Effector CD8-positive, alpha-beta T cell (primary cell): ENCODE results near the gene XRCC2.
"Not testable (repeated sequence)": the region's sequence is repeated elsewhere in the genome, so short reads cannot be mapped to it uniquely, and the experiment has no call there.

Experiments used
- DNase-seq: peaks from one replicate; lab custom pipeline; 2025; lab: John Stamatoyannopoulos, UW

Gene XRCC2

DNA sequence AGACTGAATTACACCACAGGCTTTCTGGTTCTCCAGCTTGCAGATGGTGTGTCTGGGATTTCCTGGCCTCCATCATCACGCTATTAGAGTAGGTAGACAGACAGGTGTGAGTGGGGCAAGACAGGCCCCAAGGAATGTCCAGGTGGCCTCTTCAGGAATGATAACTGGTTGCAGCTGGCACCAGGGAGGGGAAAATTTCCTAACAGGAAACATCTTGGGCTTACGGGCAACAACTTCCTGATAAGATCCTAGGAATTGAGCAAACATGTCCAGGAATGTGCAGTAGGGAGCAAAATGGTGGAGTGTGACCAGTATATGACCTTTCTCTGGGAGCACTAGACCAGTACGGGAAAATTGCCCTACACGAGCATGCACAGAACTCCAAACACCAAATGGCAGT lies 11.3 kb downstream of the XRCC2 start:
- DNase-seq = no peak

DNA sequence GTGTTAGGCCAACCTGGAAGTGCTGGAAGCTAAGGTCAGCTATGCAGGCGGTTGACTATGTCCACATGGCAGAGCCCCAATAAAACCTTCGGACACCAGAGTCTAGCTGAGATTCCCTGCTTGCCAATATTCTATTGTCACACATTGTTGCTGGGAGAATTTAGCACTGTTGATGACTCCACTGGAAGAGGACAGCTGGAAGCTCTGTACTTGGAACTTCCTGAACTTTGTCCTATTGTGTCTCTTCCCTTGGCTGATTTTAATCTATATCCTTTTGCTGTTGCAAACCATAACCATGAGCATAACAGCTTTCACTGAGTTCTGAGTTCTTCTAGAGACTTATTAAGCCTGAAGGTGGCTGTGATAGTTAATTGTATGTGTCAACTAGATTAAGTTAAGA lies 12.0 kb downstream of the XRCC2 start:
- no peak for DNase-seq

DNA sequence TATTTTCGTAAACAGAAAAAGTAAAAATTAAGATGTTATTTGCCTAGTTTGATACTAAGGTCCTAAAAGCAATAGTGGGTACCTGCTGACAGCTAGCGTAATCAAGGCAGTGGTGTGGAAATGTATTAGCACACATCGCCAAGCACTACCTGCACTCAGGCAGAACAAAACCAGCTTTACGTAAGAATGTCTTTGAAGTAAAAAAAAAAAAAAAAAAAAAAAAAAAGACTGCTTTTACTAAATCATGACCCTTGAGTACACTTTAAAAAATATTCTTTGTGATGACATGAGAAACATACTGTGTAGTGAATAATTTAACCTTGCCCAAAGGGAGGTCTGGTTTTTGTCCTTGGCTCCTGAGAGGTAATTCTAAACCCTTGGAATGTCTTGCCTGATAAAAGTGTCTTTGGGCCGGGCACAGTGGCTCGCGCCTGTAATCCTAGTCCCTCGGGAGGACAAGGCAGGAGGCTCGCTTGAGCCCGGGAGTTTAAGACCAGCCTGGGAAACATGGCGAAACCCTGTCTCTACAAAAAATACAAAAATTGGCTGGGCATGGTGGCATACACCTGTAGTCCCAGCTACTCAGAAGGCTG lies 12.7 kb downstream of the XRCC2 start:
- DNase-seq = no peak

DNA sequence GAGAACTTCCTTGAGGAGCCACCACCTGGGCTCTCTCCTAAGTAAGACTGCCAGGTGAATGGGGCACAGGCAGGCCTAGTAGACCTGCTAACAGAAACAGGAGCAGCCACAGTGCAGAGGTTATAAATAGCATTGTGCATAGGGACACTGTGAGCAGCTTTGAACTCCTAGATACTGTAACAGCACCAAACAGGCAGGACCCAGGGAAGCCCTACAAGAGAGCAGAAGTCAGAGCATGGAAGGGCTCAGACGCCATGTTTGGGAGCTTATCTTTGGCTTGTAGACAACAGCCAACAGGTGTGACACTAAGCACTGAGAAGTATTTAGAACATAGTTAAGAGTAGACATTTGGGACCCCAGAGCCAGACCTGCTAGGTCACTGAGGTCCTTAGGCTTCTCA lies 14.5 kb downstream of the XRCC2 start:
- no peak for DNase-seq

DNA sequence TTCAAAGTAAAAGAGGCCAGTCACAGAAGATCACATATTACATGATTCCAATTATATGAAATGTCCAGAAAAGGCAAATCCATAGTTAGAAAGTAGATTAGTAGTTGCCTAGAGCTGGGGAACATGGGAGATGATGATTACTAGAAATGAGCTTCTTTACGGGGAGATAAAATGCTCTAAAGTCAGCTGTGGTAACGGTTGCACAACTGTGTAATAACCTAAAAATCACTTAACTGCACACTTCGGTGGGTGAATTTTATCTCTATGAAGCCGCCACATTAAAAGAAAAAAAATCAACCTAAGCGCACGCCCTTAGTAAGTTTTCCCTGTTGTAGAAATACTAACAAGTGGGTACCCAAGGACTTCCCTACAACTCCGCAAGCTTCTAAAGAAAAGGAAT lies 15.9 kb downstream of the XRCC2 start:
- no peak for DNase-seq

DNA sequence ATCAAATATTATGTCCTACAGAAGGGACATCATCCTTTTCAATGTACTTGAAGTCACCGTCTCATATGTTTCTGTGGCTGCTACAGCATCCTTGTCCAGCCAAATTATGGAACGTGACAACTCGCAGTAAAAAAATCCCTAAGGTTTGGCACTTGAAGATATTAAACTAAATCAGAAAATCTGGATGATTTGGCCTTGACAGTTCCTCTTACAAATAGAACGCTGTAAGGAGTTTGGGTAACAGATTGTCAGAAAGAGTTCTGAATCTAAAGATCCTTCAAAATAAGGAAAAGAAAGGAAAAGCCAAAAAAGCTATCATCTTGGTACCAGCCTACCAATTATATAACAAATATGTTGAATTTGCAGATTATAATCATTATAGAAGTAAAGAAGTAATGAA lies 21.0 kb downstream of the XRCC2 start:
- no peak for DNase-seq

DNA sequence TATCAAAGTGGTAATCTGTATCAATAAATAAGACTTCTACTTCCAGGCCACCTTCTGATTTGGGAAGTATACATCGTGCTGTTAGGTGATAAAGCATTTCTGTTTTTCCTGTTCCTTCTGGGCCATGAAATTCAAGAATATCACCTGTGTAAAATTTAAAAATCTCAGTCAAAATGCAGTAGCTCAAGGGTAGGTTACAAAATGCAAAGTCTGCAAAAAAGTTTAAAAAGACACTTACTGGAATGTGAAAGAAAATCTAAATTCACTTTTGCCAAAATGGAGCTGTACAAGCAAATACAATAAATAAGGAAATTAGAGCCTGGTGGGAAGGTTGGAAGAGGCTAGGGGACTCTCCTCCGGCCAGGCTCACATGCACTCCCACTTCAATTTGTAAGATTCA lies 26.7 kb downstream of the XRCC2 start:
- no peak for DNase-seq

DNA sequence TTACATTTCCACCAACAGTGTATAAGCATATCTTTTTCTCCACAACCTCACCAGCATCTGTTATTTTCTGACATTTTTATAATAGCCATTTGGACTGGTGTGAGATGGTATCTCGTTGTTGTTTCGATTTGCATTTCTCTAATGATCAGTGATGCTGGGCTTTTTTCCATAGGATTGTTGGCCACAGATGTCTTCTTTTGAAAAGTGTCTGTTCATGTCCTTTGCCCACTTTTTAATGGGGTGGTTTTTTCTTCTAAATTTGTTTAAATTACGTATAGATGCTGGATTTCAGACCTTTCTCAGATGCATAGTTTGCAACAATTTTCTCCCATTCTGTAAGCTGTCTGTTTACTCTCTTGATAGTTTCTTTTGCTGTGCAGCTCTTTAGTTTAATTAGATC lies 28.9 kb downstream of the XRCC2 start:
- DNase-seq = no peak

DNA sequence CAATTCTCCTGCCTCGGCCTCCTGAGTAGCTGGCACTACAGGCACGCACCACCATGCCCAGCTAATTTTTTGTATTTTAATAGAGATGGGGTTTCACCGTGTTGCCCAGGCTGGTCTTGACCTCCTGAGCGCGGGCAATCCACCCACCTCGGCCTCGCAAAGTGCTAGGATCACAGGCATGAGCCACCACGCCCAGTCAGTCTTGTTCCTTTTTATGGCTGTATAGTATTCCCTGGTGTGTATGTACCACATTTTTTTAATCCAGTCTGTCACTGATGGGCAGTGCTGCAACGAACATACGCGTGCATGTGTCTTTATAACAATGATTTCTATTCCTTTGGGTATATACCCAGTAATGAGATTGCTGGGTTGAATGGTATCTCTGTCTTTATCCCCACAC lies 29.4 kb downstream of the XRCC2 start:
- not testable (repeated sequence) for DNase-seq

DNA sequence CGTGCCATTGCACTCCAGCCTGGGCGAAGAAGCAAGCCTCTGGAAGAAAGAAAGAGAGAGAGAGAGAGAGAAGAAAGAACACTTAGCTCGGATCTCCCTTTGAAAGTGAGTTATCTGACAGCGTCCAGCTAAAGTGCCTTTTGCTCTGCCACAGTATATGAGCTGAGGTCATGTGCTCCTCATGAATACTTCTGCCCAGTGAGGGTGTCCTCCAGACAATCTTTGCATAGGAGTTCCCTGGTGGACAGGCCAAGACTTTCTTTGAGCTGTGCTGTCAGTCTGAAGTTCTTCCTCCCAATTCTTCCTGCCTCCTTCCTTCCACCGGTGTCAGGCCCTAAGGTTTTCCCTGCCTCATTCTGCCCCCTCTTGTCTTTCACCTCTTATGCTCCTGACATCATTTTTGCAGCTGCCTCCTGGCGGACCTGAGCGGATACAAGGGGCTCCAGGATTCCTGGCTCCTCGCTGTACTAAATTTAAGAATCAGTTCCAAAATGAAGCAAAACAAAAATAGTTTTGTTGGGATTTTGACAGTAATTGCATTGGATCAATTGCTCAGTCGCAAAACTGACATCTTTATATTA lies 31.9 kb downstream of the XRCC2 start:
- no peak for DNase-seq

DNA sequence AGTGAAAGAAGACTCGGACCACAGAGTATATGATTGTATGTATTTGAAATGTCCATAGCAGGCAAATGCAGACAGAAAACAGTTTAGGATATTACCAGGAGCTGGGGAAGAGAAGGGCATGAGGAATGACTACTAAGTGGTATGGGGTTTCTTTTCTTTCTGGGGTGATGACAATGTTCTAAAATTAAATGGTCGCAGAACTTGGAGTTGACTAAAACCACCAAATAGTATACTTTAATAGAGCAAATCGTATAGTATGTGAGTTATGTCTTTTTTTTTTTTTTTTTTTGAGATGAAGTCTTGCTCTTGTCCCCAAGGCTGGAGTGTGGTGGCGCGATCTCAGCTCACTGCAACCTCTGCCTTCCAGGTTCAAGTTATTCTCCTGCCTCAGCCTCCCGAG lies 34.6 kb downstream of the XRCC2 start:
- DNase-seq = no peak

DNA sequence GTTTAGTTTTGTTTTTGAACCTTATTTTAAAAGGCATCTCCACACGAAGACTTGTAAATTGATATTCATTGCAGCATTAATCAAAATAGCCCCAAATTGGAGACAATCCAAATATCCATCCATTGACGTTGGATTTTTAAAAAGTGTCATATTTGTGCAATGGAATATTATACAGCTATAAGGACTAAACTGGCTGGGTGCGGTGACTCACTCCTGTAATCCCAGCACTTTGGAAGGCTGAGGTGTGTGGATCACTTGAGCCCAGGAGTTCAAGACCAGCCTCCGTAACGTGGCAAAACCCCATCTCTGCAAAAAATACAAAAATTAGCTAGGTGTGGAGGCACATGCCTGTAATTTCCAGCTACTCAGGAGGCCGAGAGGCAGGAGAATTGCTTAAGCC lies 35.1 kb downstream of the XRCC2 start:
- no peak for DNase-seq

DNA sequence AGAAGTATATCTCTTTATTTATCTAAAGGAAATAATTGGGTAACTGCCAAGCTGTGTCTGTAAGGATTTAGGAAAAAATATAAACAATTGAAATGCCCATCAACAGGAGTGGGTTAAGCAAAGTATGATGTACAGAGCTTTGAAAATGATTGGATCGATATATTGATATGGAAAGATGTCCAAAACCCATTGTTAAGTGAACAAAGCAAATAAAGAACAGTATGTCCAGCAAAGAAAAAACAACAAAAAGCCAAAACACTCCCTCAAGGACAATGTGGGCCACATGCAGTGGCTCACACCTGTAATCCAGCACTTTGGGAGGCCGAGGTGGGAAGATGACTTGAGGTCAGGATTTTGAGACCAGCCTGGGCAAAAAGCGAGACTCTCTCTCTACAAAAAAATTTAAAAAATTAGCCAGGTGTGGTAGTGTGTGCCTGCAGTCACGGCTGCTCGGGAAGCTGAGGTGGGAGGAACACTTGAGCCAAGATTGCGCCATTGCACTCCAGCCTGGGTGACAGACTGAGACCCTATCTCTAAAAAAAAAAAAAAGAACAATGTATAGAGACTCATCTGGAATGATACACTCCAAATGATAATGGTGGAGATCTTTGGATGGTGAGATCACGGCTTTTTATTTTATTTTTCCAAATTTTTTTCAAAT lies 37.9 kb downstream of the XRCC2 start:
- no peak for DNase-seq

DNA sequence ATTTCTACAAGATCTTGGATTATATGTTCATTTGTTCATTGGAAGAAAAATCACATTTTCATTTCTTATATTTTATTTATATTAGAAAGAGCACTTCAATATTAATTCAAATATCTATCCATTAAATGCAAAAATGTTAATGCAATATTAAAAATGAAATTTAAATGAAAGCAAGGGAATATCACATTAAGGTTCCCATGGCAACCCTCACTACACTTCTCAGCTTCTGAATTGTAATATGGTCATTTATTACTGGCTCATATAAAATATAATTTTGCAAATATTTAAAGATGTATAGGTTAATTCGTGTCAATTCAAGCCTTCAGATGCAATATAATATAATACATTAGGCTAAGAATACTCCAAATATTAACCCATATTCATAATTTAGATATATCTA lies 38.8 kb downstream of the XRCC2 start:
- no peak for DNase-seq

DNA sequence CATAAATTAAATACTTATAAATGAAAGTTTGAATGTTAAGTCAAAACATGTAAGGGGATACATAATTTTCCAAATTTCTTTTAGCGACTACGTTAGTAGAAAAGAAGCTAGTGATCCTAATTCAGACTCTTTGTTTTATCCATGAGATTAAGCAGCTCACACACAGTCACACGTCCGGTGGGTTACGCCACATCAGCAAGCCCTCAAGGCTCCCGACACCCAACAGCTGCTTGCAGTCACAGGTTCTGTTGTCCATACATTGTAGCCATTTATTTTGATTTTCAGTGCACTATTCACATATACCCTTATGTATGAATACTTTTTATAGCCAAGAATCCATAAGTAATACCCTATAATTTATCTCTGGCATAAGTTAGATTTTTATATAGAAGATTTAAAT lies 39.5 kb downstream of the XRCC2 start:
- DNase-seq = no peak

DNA sequence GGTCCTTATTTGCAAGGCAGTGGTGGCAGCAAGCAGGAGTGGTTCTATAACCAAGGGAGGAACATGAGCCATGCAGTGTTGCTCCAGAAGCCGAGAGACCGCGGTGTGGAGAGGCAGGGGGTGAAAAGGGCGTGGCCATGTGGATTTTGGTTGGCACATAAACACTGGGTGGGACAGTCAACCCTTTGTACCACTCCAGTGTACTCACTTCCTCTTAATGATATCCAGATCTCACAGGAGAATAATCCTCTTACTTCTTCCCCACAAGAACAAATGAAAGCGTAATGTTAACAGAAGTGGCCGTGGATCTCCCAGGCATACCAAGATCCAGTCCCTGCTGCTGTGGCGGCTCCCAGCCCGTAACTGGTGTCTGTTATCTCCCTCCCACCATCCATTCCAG lies 42.4 kb downstream of the XRCC2 start:
- no peak for DNase-seq

DNA sequence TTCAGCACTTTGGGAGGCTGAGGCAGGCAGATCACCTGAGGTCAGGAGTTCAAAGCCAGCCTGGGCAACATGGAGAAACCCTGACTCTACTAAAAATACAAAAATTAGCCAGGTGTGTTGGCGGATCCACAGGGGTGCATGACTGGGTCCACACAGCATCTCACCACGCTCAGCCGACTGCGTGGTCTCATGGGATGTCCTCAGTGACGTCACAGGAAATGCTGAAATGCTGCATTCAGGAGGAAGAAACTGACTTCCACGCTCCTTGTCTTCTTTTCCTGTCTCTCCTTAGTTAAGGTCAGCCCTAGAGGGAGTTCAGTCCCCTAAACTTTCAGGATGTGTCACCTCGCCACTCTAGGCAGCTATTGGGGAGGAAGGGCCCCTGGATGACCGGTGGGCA lies 42.9 kb downstream of the XRCC2 start:
- no peak for DNase-seq

DNA sequence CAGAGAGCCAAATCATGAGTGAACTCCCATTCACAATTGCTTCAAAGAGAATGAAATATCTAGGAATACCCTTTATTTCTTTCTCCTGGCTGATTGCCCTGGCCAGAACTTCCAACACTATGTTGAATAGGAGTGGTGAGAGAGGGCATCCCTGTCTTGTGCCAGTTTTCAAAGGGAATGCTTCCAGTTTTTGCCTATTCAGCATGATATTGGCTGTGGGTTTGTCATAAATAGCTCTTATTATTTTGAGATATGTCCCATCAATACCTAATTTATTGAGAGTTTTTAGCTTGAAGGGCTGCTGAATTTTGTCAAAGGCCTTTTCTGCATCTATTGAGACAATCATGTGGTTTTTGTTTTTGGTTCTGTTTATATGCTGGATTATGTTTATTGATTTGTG lies 47.2 kb downstream of the XRCC2 start:
- DNase-seq = not testable (repeated sequence)

DNA sequence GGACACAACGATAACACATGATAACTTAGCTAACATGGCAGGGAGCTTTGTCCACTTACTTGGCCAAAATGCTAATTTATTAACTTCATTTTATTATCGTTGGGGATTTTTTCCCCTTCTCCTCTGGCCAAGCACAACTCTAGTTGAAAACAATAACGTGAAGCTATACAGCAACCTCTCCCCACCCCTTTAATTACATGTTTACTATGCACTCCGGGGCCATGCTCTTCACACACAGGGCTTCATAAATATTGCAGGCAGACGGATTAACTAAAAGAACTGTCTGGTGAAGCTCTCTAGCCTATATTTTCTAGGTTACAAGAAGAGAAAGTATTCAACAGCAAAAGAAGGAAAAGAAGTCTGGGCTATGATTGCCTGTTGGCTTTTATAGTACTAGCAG lies 51.7 kb downstream of the XRCC2 start:
- no peak for DNase-seq

DNA sequence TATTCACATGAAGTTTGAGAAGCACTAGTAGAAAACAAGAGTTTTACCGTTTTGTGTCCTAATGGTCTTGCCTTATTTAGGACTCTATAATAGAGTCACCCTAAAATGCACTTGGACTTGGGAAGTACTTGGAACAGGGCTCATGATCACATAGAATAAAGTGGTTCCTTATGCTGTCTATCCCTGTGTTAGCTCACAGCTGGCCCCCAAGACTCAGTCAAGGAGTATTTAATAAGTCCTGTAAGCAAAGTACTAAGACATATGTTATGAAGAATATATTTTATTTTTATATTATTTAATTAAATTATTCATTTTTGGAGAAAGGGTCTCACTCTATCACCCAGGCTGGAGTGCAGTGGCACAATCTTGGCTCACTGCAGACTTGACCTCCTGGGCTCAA lies 54.5 kb downstream of the XRCC2 start:
- no peak for DNase-seq

DNA sequence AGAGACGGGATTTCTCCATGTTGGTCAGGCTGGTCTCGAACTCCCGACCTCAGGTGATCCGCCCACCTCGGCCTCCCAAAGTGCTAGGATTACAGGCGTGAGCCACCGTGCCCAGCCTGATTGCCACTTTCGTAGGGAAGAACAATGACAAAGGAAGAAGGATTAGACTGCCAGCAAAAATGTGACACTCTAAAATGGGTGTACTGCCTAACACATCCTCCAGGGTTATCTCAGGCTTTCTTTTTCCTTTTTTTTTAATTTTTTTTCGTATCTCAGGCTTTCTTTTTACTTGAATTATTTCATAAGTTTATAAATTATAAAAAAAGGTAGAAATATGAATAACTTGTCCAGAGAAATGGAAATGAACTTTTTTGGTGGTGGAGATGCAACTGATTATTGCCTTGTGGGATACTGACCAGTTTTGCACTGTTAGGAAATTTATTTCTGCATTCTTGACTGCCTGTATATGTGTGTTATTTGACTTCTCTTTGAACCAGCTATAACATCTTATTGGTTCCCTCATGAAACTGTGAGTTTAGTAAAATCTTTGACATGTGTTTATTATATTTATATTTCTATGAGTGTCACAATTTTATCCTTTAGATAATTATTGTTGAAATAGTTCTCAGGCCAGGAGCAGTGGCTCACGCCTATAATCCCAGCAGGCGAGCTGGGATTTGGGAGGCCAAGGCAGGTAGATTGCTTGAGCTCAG lies 56.8 kb downstream of the XRCC2 start:
- no peak for DNase-seq

DNA sequence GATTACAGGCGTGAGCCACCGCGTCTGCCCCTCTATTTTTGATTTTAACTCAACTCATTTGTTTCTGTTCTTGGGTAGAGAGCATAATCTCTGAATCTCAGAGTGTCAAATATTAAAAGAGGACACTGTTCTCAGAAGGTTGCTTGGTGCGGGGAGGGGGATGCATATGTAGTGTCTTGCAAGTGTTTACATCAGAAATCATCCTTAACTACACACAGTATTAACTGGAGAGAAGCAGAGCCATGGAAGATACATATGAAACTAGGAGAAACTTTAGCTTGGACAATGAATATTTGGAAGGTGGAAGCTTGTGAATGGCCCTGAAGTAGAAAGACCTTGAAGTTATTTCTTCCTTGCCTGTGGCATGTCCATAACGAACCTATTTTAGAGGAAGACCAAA lies 57.5 kb downstream of the XRCC2 start:
- no peak for DNase-seq

DNA sequence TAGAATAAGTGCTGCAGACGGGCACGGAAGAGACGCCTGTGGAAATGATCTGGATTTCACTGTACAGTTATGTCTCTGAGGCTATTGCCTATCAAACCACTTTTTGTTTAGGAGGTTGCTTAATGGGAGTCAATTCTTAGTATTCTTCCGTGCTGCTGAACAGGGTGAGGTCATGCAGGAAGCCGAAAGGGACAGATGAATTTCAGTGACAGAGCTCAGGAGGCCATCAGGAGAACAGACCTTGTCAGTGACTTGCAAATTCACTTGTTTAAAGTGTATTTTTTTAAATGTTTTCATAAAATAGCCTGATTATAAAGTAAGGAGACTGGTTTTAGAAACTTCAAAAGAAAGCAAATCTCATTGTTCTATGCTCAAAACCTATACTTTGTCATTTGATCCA lies 58.9 kb downstream of the XRCC2 start:
- DNase-seq = no peak
